GM11168 (cell line): ENCODE data around the gene MSANTD1.

ENCODE experiments used
- in situ Hi-C: fragments of 300-500 bp; cut with MboI; formaldehyde crosslinking; loops from one replicate; pipeline ENCODE4 v1.12.0; 2022; ENCODE audit warnings: low sequenced_read_pairs; ENCODE audit not compliant: unreplicated experiment

The MSANTD1 gene

DNA sequence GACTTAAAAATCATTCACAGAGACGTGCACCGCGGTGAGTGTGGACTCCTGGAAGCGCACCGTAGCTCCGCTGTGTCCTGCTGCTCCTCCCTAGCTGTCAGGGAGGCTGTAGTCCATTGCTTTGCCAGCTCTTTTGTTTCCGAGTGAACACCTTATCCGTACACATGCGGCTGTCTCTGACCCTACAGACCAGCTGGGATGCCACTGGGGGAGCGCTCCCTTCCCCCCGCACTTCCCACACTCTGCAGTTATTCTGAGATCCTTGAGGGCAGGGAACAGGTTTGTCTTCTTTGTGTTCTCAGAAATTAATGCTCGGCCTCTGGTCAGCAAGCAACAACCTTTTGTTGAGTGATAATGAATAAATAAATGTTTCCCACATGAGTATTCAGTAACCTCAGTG lies 33.7 kb upstream of the MSANTD1 start:
- in situ Hi-C loops: no loop called here

DNA sequence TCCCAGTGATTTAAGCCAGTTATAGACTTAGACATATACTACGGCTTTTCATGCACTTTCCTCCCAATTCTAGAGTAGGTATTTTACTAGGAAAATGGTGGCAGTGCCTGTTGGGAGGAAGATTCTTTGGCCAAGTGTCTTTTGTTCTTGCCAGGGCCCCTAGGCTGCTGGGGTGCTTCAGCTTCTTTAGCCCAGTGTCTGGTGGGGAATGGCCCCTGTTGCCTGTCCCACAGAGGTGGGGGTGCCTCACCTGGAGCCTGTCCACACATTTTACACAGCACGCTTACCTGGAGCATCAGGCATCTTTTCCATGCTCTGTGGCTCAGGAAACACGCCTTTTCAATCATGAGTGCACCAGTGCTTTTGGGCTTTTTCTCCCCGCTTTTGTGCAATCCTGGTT lies 33.2 kb upstream of the MSANTD1 start:
- in situ Hi-C loops: no loop called here

DNA sequence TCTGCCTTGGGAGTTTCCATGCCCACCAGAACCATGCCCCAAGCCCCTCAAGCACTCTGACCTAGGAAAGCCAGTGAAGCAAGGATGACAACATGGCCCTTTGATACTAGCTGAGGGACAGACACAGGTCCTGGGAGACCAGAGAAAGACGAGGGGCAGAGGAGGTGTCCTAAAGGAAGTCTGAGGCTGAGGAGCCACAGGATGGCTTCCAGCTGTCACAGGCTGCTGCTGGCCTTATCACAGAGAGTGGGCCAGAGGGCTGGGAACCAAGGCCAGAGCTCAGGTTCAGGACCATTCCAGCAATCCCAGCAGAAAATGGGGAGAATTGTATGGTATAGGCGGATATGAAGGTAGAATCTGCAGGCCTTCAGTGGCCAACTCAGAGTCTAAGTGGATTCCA lies 31.7 kb upstream of the MSANTD1 start:
- in situ Hi-C loops: no loop called here

DNA sequence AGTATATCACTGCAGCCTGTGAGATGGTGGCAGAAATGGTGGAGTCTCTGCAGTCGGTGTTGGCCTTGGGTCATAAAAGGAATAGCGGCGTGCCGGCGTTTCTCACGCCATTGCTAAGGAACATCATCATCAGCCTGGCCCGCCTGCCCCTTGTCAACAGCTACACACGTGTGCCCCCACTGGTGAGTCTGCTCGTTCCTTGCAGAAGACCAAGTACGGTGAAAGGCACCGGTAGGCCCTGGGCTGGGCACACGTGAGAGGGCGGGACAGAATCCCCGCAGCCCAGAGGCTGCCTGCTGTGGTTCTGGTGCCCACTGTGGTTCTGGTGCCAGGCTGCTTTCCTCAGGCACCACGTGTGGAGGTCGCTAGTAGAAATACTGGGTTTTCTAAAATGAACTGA lies 31.2 kb upstream of the MSANTD1 start:
- in situ Hi-C loops: no loop called here

DNA sequence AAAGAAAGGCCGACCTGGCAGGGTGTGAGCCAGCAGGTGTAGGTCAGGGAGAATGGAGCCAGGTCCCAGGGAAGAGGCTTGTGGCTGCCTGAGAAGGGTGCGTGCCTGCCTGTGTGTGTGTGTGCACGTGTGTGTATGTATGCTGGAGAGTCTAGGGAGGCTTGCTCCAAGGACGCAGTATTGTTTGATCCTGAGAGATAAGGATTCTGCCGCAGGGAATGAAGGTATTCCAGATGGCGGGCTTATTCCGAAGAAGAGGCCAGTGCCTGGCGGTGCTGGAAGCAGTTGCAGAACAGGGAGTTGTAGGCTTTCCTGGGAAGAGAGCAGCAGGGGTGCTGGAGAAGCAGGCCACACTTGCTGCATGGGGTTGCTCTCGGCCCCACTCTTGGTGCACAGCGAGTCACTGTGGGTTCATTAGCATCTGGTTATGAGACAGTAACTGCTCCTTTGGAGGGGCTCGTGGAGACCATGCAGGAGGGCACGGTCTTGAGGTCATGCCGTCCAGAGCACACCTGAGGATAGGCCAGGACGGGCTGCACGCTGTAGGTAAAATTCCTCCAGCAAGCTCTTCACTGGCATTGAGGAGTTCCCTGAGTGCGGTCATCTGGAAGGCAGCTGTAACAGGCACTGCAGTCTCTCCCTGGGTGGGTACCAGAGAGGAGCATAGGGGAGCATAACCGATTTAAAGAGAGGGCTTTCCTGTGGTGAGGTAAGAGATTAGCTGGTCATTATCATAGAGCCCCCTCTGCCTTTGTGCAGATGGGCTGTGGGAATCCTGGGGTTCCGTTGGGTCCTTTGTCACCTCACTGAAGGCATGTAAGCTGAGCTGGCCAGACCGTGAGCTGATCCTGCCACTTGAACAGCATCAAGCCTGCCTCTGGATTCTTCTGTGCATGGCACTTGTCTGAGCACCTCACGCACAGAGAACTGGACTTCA lies 29.9 kb upstream of the MSANTD1 start:
- in situ Hi-C loops: no loop called here

DNA sequence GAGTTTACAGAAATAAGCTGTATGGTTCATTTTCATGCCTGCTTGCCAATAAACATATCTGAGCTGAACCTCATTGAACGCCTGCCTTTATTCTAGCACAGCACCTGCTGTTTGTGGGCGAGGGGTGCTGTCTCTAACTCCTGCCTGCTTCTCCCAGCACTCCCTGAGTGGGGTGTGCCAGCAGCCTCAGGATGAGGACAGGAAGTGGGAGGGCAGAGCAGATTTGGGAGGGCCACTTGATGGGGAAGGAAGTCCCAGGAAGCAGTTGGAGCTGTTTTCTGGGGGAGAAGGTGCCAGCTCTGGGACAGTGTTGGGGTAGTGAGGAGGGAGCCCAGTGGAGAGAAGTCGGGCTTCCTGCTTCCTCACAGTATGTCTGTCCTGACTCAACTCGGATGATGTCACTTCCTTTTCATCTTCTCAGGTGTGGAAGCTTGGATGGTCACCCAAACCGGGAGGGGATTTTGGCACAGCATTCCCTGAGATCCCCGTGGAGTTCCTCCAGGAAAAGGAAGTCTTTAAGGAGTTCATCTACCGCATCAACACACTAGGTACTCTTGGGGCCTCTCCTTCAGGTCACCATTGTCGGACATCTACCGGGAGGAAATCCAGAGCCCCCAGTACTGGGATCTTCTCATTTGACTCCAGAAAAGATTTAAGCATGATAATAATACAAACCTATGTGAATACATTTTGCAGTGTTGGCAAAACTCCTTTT lies 29.0 kb upstream of the MSANTD1 start:
- in situ Hi-C loops: no loop called here

DNA sequence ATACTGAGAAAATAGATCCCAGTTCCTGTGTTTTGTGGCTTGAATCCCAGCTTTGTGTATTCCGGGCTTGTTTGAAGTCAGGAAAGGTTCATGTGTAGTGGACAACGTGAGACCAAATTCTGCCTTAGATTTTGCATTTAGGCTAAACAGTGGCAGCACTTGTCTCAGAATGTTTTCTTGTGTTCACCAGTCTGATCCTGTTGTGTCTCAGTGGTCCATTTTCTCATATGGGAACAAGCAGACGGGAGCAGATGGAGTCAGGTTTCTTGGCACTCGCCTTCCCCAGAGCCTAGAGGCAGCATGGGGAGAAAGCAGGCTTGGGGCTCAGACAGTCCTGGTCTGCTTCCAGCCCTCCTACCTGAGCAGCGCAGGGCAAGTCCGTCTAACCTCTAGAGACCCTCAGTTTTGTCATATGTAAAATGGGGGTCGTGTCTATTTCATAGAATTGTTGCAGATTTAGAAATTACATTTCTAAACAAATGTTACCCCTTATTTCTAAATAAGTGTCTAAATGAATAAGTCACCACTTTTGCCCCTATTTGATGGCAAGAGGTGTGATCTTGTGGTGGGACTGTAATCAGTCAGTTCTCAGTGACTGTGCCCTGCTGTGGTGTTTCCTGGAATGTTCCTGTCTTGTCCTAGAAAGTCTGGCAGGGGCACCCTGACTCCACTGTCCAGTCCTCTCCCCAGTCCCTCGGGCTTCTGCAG lies 28.3 kb upstream of the MSANTD1 start:
- in situ Hi-C loops: no loop called here

DNA sequence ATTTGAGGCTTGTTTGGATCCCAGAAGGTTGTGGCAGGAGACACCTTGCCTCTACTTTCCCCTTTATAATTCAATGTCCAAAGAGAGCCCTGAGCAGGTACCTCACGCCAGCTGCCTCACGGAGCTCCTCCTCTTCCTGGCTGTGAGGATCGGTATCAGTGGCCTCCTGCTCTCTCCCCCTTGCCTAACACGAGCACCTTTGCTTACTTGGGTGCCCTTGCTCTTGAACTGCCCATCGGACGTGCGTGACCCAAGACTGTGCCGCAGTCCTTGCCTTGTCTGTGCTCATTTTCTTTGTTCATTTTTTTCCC lies 27.8 kb upstream of the MSANTD1 start:
- in situ Hi-C loops: no loop called here

DNA sequence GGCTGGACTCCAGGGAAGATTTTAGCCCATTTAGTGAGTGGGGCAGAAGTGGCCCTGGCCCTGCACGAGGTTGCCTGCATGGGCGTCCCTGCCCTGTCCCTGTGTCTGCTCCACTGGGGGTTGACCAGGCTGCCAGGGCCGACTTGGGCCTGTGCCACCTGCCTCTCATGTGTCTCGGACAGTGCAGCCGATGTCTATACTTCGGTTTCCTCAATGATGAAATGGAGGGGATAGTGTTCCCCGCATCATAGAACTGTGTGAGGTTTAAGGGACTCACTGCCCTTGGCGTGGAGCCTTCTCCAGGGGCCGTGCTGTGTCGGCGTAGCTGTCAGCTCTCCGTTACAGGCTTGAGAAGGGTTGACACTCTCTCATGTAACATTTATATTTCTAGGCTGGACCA lies 27.0 kb upstream of the MSANTD1 start:
- in situ Hi-C loops: no loop called here

DNA sequence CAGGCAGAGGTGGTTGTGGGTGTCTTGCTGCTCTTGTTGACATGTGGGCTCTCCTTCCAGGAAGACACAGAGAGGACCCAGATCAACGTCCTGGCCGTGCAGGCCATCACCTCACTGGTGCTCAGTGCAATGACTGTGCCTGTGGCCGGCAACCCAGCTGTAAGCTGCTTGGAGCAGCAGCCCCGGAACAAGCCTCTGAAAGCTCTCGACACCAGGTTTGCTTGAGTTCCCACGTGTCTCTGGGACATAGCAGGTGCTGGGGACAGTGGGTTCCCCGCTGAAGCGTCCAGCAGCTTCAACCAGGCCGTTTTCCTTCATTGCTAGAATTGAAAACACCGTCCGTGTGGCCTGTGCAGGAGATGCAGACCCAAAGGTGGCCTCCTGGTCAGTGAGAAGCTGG lies 25.6 kb upstream of the MSANTD1 start:
- in situ Hi-C loops: no loop called here

DNA sequence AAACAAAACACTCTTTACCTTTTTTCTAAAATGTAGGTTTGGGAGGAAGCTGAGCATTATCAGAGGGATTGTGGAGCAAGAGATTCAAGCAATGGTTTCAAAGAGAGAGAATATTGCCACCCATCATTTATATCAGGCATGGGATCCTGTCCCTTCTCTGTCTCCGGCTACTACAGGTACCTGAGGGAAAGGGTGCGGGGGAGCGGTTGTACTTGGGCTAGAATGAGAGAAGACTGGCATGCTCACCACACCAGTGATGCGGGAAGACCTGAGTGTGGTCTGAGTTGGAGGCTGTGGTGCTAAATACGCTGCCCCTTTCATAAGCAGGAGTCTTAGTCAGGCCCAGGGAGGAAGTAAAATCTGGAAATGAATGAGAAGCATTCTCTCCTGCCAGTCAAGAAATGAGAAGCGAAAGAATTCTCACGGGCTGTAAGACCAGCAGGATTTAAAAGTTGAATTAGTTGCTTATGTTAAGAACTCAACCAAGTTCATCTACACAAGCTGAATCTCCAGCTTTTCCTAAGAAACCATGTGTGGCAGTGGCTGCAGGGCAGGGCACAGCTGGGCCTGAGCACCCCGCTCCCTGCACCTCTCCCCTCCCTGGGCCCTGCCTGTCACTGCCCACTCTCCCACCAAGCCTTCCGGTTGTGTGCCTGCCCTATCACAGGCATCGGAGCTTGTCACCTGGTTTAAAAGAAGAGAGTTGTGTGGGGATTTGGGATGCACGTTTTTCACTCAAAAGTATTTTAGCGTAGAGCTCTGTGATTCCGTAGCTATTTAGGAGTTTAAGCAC lies 24.8 kb upstream of the MSANTD1 start:
- in situ Hi-C loops: no loop called here

DNA sequence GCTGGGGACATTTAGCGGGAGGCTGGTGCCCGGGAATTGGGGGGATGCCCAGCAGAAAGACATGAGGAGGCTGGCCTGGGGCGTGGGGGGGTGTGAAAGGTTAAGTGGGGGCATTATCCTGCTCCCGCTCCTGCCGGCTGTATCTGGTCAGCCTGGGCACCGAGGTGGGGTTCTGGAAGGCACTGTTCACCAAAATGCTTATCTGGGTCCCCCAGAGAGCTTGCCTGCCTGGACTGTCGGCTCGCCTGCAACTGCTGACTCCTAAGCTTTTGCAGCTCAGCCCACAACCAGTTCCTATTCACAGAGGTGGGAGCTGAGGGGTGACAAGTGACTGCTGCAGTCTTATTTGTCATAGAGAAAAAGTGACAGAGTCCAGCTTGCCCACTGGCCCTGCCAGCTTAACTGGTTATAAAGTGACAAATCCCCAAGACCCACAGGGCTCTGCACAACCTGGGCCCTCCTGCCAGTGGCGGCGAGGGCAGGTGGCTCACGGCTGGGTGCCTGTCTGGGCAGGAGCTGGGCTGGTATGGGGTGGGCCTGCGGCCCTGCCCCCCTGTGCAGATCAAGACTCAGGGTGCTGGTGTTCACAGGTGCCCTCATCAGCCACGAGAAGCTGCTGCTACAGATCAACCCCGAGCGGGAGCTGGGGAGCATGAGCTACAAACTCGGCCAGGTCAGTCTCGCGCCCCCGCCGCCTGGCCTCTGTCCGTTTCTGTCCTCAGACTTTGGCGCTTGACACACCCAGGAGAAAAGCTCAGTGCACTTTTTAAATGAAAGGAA lies 23.7 kb upstream of the MSANTD1 start:
- in situ Hi-C loops: no loop called here

DNA sequence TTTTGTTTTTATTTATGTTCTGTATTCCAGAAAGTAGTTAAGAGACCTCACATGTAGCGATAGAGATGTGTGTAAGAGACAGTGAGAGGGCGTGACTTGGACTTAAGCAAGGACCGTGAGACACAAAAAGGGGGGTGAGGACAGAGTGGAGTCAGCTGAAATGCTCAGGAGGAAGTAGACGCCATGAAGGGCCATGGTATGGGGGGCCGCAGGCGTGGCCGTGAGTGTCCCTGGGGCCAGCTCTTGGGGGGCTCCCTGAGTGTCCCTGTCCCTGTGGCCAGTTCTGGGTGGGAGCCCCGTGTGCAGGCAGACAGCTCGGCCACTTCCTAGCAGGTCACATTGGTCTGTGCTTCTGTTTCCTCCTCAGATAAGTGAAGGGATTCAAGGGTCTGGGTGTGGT lies 23.0 kb upstream of the MSANTD1 start:
- in situ Hi-C loops: no loop called here

DNA sequence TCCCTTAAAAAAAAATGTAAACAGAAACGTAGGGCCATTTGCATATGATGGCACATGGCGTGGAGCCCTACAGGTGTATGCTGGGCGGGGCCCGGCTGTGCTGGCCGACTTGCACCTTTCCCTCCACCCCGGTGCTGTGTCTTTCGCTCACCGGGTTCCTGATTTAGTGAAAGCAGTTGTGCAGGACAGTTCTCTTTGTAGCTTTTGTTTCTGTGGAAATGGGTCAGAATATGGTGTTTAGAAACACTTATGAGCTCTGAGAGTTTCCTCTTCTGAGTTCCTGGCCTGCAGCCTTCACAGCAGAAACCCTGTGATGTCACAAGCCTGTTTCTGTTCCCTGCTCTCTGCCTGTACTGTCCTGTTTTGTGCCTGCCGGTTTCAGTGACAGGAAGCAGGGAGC lies 22.5 kb upstream of the MSANTD1 start:
- in situ Hi-C loops: no loop called here

DNA sequence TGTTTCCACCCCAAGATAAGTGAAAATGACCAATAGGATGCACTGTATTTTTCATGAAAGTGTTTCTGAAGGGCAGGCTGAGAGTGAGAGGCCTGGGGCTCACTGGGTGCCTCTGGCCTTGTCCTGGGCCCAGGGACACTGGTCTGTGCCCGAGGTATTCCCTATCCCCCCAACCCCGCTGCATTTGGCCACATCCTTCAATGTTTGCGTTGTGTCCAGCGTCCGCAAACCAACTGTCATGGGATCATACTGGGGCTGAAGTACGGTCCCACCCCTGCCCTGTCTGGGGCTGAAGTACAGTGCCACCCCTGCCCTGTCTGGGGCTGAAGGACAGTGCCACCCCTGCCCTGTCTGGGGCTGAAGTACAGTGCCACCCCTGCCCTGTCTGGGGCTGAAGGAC lies 22.0 kb upstream of the MSANTD1 start:
- in situ Hi-C loops: no loop called here

DNA sequence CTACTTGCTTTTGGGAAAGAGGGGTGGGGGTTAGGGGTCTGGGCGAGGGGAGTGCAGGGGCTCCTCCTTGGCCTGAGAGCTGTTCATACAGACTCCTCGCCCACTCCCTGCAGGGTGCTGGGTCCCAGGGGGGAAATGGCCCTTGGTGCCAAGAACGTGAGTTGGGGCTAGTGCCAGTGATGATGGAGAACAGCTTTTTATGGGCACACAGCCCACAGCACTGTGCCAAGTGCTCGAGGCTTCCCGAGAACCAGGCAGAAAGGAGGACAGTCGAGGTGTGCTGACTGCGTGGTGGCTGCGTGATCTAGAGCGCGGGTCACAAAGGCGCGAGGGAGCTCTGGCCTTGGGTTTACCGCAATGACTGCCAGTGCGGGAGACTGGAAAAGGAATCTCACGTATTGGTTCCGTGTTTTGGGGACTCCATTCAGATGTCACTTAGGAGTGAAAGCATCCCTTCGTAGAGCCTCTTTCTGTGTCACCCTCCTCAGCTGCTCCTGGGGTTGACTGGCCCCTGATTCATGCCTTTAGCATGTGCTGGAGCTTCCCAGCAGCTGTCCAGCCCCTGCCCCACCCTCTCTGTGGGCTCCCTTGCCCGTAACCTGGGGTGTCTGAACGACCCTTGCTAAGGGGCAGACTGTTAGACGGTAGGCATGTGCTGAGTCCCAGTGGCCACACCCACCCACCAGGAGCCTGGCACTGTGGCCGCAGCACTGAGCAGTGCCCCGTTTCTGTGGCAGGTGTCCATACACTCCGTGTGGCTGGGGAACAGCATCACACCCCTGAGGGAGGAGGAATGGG lies 20.9 kb upstream of the MSANTD1 start:
- in situ Hi-C loops: no loop called here

DNA sequence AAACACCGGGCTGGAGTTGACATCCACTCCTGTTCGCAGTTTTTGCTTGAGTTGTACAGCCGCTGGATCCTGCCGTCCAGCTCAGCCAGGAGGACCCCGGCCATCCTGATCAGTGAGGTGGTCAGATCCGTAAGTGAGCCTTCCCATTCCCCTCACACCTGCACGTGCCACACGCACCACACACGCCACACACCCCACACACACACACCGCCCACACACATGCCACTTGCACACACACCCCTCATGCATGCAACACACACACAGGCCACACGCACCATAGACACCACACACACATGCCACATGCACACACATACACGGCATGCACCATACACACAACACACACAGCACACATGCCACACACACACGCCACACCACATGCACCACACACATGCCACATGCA lies 20.1 kb upstream of the MSANTD1 start:
- in situ Hi-C loops: no loop called here

DNA sequence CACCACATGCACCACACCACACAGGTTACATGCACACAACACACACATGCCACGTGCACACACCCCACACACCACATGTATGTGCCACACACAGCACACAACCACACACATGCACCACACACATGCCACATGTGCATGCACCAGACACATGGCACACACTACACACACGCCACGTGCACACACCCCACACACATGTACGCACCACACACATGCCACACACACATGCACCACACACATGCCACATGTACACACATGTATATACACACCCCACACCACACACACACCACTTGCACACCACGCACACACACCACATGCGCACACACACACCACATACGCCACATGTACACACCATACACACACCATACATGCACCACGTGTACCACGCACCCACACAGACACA lies 19.6 kb upstream of the MSANTD1 start:
- in situ Hi-C loops: no loop called here

DNA sequence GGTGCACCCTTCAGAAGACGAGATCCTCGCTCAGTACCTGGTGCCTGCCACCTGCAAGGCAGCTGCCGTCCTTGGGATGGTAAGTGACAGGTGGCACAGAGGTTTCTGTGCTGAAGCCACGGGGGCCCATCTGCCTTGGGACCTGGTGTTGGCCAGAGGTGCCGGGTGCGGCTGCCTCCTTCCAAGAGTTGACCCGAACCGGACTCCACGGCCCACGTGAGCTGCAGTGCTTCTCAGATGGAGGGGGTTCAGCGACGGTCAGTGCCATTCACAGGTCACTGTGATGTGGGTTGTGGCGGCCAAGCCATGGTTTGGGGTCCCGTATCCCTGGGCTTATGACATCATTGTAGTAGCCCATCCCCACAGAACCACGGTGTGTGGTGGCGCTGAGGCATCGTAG lies 19.0 kb upstream of the MSANTD1 start:
- in situ Hi-C loops: no loop called here
